ENCODE results near the gene BICDL2.

Gene BICDL2

DNA sequence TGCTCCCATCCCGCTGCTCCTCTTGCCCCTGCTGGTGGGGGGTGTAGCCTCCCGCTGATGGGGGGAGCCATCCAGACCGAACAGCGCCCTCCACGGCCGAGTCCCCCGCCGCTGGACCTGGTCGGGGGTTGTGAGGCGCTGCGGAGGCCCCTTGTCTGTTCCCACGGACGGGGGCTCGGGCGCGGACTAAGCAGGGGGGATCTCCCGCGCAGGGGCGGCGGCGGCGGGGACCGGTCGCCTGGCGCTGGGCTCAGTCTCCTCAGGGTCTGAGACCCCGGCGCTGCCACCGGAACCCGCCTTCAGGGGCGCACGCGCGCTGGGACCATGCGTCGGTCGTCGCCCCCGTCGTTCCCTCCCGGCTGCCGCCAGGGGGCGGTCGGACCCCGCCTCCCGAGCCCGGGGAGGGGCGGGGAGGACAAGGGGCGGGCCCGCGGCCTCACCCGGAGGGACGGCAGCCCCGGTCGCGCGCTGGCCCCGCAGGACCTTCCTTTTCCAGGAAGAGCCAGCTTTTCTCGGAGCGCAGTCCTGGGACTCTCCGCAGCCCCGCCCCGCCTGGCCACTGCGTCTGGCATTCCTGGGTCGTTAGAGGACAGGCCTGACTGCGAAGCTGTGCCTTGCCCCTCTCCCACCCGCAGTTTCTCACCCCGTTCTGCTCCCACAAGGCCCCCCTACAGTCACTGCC is 22.4 kb upstream of the BICDL2 start (continued):
- peak; percentile 55; the same call in 1 of the 2 replicates for TF ChIP-seq ZNF76 (tag by site-specific recombination; IDR thresholded peaks at IDR 0.05; ENCODE audit: borderline replicate concordance, low read depth)
- TF ChIP-seq, protein P1, sequence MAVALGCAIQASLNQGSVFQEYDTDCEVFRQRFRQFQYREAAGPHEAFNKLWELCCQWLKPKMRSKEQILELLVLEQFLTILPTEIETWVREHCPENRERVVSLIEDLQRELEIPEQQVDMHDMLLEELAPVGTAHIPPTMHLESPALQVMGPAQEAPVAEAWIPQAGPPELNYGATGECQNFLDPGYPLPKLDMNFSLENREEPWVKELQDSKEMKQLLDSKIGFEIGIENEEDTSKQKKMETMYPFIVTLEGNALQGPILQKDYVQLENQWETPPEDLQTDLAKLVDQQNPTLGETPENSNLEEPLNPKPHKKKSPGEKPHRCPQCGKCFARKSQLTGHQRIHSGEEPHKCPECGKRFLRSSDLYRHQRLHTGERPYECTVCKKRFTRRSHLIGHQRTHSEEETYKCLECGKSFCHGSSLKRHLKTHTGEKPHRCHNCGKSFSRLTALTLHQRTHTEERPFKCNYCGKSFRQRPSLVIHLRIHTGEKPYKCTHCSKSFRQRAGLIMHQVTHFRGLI (tag by site-specific recombination; IDR thresholded peaks at IDR 0.05): no peak; the same call in 1 of the 2 replicates
- TF ChIP-seq ZNF558 (tag by site-specific recombination; IDR thresholded peaks at IDR 0.05): no peak
- peak; percentile 58; the same call in 1 of the 2 replicates for TF ChIP-seq BCL11B (tag by site-specific recombination; IDR thresholded peaks at IDR 0.05; ENCODE audit: low read depth)
- TF ChIP-seq, protein P2, sequence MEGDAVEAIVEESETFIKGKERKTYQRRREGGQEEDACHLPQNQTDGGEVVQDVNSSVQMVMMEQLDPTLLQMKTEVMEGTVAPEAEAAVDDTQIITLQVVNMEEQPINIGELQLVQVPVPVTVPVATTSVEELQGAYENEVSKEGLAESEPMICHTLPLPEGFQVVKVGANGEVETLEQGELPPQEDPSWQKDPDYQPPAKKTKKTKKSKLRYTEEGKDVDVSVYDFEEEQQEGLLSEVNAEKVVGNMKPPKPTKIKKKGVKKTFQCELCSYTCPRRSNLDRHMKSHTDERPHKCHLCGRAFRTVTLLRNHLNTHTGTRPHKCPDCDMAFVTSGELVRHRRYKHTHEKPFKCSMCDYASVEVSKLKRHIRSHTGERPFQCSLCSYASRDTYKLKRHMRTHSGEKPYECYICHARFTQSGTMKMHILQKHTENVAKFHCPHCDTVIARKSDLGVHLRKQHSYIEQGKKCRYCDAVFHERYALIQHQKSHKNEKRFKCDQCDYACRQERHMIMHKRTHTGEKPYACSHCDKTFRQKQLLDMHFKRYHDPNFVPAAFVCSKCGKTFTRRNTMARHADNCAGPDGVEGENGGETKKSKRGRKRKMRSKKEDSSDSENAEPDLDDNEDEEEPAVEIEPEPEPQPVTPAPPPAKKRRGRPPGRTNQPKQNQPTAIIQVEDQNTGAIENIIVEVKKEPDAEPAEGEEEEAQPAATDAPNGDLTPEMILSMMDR (tag by site-specific recombination; IDR thresholded peaks at IDR 0.05): peak; percentile 99
- no peak for TF ChIP-seq ZBTB21 (tag by site-specific recombination; IDR thresholded peaks at IDR 0.05)
- TF ChIP-seq ZNF211 (tag by site-specific recombination; IDR thresholded peaks at IDR 0.05; ENCODE audit: low read depth): no peak
- TF ChIP-seq ZNF335 (tag by site-specific recombination; conservative IDR thresholded peaks at IDR 0.05): peak; percentile 79
- no peak for TF ChIP-seq ZNF529 (tag by site-specific recombination; IDR thresholded peaks at IDR 0.05; ENCODE audit: insufficient replicate concordance)
- no peak for TF ChIP-seq ZFP41 (tag by site-specific recombination; IDR thresholded peaks at IDR 0.05; ENCODE audit: borderline replicate concordance)
- peak; percentile 22; the same call in 1 of the 2 replicates for TF ChIP-seq ZBTB17 (tag by site-specific recombination; IDR thresholded peaks at IDR 0.05)
- TF ChIP-seq ZSCAN30 (tag by site-specific recombination; IDR thresholded peaks at IDR 0.05): peak; percentile 88
- TF ChIP-seq ZNF416 (tag by site-specific recombination; IDR thresholded peaks at IDR 0.05): no peak
- TF ChIP-seq ZSCAN23 (tag by site-specific recombination; IDR thresholded peaks at IDR 0.05): no peak
- no peak for TF ChIP-seq ZNF560 (tag by site-specific recombination; IDR thresholded peaks at IDR 0.05; ENCODE audit: borderline replicate concordance)
- peak; percentile 77 for TF ChIP-seq KLF16 (tag by site-specific recombination; IDR thresholded peaks at IDR 0.05)
- no peak for TF ChIP-seq SCRT1 (tag by site-specific recombination; IDR thresholded peaks at IDR 0.05; ENCODE audit: borderline replicate concordance)
- TF ChIP-seq IKZF3 (tag by site-specific recombination; IDR thresholded peaks at IDR 0.05): peak; percentile 81
- no peak for TF ChIP-seq ZNF747 (tag by site-specific recombination; IDR thresholded peaks at IDR 0.05)
- TF ChIP-seq, protein P3, sequence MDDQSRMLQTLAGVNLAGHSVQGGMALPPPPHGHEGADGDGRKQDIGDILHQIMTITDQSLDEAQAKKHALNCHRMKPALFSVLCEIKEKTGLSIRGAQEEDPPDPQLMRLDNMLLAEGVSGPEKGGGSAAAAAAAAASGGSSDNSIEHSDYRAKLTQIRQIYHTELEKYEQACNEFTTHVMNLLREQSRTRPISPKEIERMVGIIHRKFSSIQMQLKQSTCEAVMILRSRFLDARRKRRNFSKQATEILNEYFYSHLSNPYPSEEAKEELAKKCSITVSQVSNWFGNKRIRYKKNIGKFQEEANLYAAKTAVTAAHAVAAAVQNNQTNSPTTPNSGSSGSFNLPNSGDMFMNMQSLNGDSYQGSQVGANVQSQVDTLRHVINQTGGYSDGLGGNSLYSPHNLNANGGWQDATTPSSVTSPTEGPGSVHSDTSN (CRISPR knock-in tag; IDR thresholded peaks at IDR 0.05): 0 out of 2 replicates have a peak, but pooled peaks have one; percentile 71
- TF ChIP-seq, protein P4, sequence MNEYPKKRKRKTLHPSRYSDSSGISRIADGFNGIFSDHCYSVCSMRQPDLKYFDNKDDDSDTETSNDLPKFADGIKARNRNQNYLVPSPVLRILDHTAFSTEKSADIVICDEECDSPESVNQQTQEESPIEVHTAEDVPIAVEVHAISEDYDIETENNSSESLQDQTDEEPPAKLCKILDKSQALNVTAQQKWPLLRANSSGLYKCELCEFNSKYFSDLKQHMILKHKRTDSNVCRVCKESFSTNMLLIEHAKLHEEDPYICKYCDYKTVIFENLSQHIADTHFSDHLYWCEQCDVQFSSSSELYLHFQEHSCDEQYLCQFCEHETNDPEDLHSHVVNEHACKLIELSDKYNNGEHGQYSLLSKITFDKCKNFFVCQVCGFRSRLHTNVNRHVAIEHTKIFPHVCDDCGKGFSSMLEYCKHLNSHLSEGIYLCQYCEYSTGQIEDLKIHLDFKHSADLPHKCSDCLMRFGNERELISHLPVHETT (tag by site-specific recombination; IDR thresholded peaks at IDR 0.05): no peak
- no peak for TF ChIP-seq ZNF155 (tag by site-specific recombination; IDR thresholded peaks at IDR 0.05)
- no peak for TF ChIP-seq ZNF274 (IDR thresholded peaks at IDR 0.05; ENCODE audit: low read length)
- TF ChIP-seq ZNF274 (tag by site-specific recombination; IDR thresholded peaks at IDR 0.05; ENCODE audit: borderline replicate concordance): no peak
- peak; percentile 79 for TF ChIP-seq GLIS2 (tag by site-specific recombination; IDR thresholded peaks at IDR 0.05)
- no peak for TF ChIP-seq WT1 (tag by site-specific recombination; IDR thresholded peaks at IDR 0.05)
- no peak for TF ChIP-seq PRDM1 (tag by site-specific recombination; IDR thresholded peaks at IDR 0.05)
- no peak for TF ChIP-seq MZF1 (tag by site-specific recombination; IDR thresholded peaks at IDR 0.05; ENCODE audit: borderline replicate concordance)
- no peak for TF ChIP-seq ZNF354C (tag by site-specific recombination; IDR thresholded peaks at IDR 0.05; ENCODE audit: borderline replicate concordance, low read depth)
- TF ChIP-seq ZNF530 (tag by site-specific recombination; IDR thresholded peaks at IDR 0.05; ENCODE audit: low read depth): no peak
- no peak for TF ChIP-seq ZNF175 (tag by site-specific recombination; IDR thresholded peaks at IDR 0.05)
- TF ChIP-seq ZNF404 (tag by site-specific recombination; IDR thresholded peaks at IDR 0.05): no peak
- no peak for TF ChIP-seq ZNF785 (tag by site-specific recombination; IDR thresholded peaks at IDR 0.05)
- TF ChIP-seq ZBTB8A (tag by site-specific recombination; IDR thresholded peaks at IDR 0.05): peak; percentile 82
- TF ChIP-seq YY1 (tag by site-specific recombination; IDR thresholded peaks at IDR 0.05): no peak

All from HEK293 (cell line).